GM21526 (cell line): ENCODE results near the gene MED1.
"Not testable (repeated sequence)": the region's sequence is repeated elsewhere in the genome, so short reads cannot be mapped to it uniquely, and the experiment has no call there.

ENCODE experiments used
- ATAC-seq: cut with Tn5 transposase; IDR thresholded peaks from one replicate; pipeline ENCODE4 v1.9.1; 2021; ENCODE audit warnings: moderate library complexity; ENCODE audit not compliant: unreplicated experiment, low FRiP score

The MED1 gene

DNA sequence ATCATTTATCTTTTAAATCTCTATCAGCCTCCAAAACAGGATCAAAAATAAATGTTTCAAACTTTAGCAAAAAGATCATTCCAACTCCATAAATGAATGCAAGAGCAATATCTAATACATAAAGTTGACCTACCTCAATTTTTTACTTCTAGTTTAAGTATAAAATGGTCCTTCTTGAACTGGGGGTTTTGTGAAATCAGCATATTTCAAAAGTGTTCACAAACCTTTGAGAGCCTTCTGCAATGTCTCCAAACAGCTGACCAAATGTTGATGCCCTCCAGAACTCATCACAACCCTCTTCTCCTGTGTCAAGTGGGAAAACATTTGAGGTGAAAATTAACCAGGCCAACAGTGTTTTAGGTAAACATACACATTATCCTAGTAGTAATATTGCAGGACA, 7.7 kb downstream of the MED1 start:
- no peak for ATAC-seq

- ATAC-seq = not testable (repeated sequence)
Observed at GRCh38 chr17:39439868-39440267, 11.2 kb downstream of the MED1 start.

DNA sequence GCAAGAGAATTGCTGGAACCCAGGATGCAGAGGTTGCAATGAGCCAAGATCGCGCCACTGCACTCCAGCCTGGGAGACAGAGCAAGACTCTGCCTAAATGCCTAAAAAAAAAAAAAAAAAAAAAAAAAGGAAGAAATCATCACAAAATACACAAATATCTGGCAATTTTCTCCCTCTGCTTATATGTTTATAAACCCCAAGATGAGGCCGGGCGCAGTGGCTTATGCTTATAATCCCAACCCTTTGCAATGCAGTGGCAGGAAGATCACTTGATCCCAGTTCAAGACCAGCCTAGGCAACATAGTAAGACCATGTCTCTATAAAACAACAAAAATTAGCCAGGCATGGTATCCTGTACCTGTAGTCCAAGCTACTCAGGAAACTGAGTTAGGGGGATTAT, 21.5 kb downstream of the MED1 start:
- ATAC-seq = no peak

GRCh38 chr17:39416141-39416540, 34.9 kb downstream of the MED1 start:
- ATAC-seq = no peak

- no peak for ATAC-seq
Observed at GRCh38 chr17:39410279-39410678, 40.8 kb downstream of the MED1 start.

DNA sequence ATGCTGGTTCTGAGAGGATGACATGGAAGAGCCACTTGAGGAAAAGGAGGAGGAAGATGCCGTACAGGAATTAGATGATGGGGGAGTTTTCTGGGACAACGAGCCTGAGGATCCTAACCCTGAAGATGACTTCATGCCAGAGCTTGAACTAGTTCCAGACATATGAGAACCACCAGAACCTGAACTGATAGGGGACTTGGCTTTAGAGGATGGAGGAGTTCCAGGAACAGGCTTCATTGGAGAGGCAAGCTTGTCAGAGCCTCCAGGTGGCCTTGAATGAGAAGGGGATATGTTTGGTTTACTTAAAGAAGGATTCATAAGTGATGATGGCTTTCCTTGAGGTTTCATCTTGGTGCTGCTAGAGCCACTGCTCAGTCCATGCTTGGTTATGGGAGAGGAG, 42.7 kb downstream of the MED1 start:
- ATAC-seq = no peak

GRCh38 chr17:39406951-39407350, 44.1 kb downstream of the MED1 start:
- no peak for ATAC-seq

GRCh38 chr17:39405436-39405835, 45.6 kb downstream of the MED1 start:
- ATAC-seq = no peak

GRCh38 chr17:39404542-39405378, 46.3 kb downstream of the MED1 start:
- ATAC-seq = no peak

DNA sequence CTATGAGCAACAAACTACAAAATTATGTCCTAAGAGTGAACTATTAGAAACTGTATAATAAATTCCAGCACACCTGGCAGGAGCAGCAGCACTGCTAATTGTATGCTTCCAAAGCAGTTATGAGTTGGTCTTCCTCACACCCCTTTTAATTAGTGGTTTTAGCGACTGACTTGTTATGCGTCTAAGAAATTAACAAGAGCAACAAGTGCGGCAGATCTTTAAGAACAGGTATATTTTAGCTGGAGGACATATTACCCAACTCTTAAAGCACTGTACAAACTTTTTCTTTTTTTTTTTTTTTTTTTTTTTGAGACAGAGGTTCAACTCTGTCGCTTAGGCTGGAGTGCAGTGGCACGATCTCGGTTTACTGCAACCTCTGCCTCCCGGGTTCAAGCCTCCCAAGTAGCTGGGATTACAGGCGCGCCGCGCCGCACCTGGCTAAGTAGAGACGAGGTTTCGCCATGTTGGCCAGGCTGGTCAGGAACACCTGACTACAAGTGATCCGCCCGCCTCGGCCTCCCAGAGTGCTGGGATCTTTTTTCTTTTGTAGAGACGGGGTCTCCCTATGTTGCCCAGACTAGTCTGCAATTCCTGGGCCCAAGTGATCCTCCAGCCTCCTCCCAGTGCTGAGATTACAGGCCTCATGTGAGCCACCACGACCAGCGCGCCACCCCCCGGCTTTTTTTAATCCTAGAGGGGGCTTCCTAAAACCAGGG, 48.0 kb downstream of the MED1 start:
- no peak for ATAC-seq

GRCh38 chr17:39402244-39402889, 48.7 kb downstream of the MED1 start:
- peak; percentile 58 for ATAC-seq

- peak; percentile 55 for ATAC-seq
Observed at GRCh38 chr17:39401412-39402243, 49.4 kb downstream of the MED1 start, which contains the start of gene FBXL20. Gene FBXL20 (minus strand): TSS chr17:39401626. CDS start chr17:39401402, 224 bp downstream.

DNA sequence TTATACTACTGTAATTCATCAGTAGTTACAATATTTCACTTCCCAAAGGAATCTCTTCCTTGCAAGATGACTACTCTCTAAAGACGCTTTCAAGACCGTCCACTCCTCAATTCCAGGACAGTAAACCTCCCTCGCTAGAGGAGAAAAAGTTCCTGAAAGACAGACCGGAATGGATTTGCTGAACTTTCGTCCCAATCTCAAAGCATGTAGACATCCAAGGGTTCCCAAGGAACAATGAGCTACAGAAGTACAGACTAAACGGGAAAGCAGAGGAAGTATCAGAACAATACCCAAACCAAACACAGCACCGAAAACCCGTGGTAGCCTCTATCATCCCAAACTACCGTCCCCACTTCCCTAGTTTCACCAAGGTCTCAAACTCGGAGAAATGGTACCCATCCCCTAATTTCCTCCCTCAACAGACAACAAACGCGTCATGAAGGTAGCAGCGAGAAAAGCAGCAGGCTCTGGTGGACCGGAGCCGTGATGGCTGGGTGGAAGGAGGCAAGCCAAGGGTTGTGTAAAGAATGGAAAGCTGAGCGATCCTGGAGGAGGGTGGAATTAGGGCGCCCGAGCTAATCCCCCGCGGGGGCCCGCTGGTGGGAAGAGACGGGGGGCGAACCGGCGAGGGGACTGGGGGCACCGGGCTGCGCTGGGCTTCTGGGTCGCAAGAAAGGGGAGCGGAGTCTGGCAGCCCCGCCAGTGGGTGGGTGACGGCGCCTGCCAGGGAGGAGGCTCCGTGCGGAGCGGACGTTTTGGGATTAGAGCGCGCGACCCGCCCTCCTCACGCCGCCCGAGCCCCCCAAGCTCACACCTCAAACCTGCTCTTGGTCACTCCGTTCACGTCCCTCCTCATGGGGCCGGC, 50.3 kb downstream of the MED1 start:
- peak; percentile 13 for ATAC-seq

DNA sequence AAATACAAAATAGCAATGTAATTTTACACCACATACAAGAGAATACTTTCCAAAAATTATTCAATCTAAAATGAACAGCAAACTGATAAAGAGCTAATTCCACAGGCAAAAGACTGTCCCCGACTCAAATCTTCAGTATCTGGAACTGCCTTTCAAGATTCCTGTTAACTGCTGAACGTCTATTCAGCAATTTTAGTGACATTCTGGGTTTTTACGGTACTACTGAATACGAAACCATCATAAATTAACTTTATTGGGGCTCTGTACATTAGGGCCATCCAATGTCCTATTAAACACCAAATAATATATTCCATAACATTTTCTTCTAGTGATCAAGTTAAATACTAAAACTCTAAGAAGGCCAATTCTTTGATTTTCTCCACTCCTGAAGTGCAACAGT, 51.3 kb downstream of the MED1 start:
- no peak for ATAC-seq

DNA sequence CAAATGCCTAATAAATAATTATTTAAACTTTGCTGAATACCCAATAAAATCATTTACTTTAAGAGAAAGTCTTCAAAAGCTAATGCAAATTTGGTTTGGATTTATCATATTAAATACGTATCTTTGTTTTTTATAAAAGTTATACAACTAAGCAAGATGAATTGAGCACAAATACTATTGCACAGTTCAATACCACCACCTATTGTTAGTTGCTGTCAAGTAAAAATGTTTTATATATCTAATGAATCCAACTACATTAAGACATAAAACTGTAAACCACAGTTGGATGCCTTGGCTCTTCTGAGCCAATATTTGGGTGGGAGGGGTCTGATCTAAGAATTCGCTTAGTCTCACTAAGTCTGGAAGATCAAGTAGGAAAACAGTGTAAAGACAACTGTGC, 57.3 kb downstream of the MED1 start:
- ATAC-seq = no peak

DNA sequence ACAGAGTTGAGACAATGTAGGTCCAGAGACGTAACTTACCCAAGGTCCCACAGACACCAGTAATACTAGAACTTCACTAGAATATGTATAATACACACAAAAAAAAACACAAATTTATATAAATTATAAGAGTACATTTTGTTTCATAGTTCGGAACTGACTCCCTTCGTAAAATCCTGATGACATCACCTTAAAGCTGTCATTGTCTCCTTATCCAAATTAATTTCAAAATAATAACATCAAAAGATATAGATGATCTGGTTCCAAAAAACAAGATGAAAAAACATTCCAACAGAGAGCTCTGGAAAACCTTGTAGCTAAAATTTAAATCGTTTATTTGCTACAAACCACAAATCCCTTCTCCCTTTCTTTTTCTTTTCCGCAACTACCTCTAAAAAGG, 59.6 kb downstream of the MED1 start:
- no peak for ATAC-seq

DNA sequence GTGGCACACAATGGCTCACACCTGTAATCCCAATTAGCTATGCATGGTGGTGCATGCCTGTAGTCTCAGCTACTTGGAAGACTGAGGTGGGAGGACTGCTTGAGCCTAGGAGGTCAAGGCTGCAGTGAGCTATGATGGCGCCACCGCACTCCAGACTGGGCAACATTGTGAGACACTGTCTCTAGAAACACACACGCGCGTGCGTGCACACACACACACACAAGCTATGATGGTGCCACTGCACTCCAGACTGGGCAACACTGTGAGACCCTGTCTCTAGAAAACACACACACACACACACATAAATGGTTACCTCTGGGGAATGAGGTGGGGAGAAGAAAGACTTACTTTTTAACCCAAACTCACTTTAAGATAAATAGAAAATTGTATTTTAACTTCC, 66.0 kb downstream of the MED1 start:
- no peak for ATAC-seq

- no peak for ATAC-seq
Observed at GRCh38 chr17:39380144-39380543, 70.9 kb downstream of the MED1 start.

GRCh38 chr17:39376434-39376833, 74.6 kb downstream of the MED1 start:
- no peak for ATAC-seq

- not testable (repeated sequence) for ATAC-seq
Observed at GRCh38 chr17:39367805-39368204, 83.3 kb downstream of the MED1 start.
